ENCODE measurements around the gene CDH4. TPM values are rescaled to one million over a fixed set of nuclear protein-coding genes. Genes with fewer than 3 reads are reported as not detected.

The CDH4 gene
- total RNA-seq, 1 donor from 2014 or later: 0.99 TPM

- no peak for TF ChIP-seq CTCF (IDR thresholded peaks at IDR 0.05)
Measured at GRCh38 chr20:61331543-61331942, 79.5 kb downstream of the CDH4 start.

GRCh38 chr20:61332016-61332975 is 80.2 kb downstream of the CDH4 start:
- Mint-ChIP-seq H3K4me3 (ENCODE audit: unreplicated experiment) (no peak overlapping the region), H3K27me3 (ENCODE audit: low read depth) (peaks cover 4% of the 10 kb centered on the region), H3K4me1 (ENCODE audit: low read depth) (no peaks in the 10 kb centered on the region), H3K36me3 (ENCODE audit: low read depth) (no peaks in the 10 kb centered on the region), H3K9me3 (ENCODE audit: low read depth) (no peaks in the 10 kb centered on the region), H3K27ac (ENCODE audit: unreplicated experiment) (no peak overlapping the region)
- TF ChIP-seq CTCF (IDR thresholded peaks at IDR 0.05): no peak
- DNase-seq (ENCODE audit: low spot score): peak; percentile 58

More at GRCh38 chr20:61331543-61331942, 79.5 kb downstream of the CDH4 start:
- H3K9me3 Mint-ChIP-seq (ENCODE audit: low read depth): no peaks in the 10 kb centered on the region
- peaks cover 4% of the 10 kb centered on the region for H3K27me3 Mint-ChIP-seq (ENCODE audit: low read depth)
- H3K36me3 Mint-ChIP-seq (ENCODE audit: low read depth): no peaks in the 10 kb centered on the region
- peak; percentile 98 for DNase-seq (ENCODE audit: low spot score)
- H3K27ac Mint-ChIP-seq (ENCODE audit: unreplicated experiment): no peak overlapping the region
- H3K4me1 Mint-ChIP-seq (ENCODE audit: low read depth): no peaks in the 10 kb centered on the region
- H3K4me3 Mint-ChIP-seq (ENCODE audit: unreplicated experiment): no peak overlapping the region

GRCh38 chr20:61333484-61334108 is 81.5 kb downstream of the CDH4 start:
- no peak overlapping the region for H3K27ac Mint-ChIP-seq (ENCODE audit: unreplicated experiment)
- no peaks in the 10 kb centered on the region for H3K4me1 Mint-ChIP-seq (ENCODE audit: low read depth)
- H3K9me3 Mint-ChIP-seq (ENCODE audit: low read depth): no peaks in the 10 kb centered on the region
- H3K36me3 Mint-ChIP-seq (ENCODE audit: low read depth): no peaks in the 10 kb centered on the region
- H3K4me3 Mint-ChIP-seq (ENCODE audit: unreplicated experiment): no peak overlapping the region
- TF ChIP-seq CTCF (IDR thresholded peaks at IDR 0.05): no peak
- peak; percentile 51 for DNase-seq (ENCODE audit: low spot score)
- peaks cover 6% of the 10 kb centered on the region for H3K27me3 Mint-ChIP-seq (ENCODE audit: low read depth)

DNA sequence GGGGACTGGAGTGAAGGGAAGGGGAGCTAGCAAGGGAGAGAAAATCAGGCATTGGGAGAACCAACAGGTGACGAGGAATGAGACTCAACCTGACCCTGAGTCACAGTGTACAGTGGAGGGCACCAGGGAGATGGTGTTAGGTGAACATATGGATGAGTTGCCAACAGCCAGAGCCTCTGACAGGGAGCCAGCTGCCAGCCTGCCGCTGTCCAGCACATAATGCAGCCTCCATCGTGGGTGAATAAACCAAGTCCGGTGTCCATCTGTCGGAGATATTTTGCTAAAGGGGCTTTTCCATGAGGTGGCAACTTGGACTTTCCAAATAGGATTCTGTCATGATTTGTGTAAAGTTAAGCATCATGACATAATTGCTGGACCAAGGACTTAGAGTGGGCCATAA is 88.1 kb downstream of the CDH4 start:
- H3K27ac Mint-ChIP-seq (ENCODE audit: unreplicated experiment): no peak overlapping the region
- H3K4me1 Mint-ChIP-seq (ENCODE audit: low read depth): no peaks in the 10 kb centered on the region
- no peak overlapping the region for H3K4me3 Mint-ChIP-seq (ENCODE audit: unreplicated experiment)
- no peaks in the 10 kb centered on the region for H3K9me3 Mint-ChIP-seq (ENCODE audit: low read depth)
- peaks cover 8% of the 10 kb centered on the region for H3K27me3 Mint-ChIP-seq (ENCODE audit: low read depth)
- TF ChIP-seq CTCF (IDR thresholded peaks at IDR 0.05): no peak
- H3K36me3 Mint-ChIP-seq (ENCODE audit: low read depth): no peaks in the 10 kb centered on the region
- peak; percentile 27 for DNase-seq (ENCODE audit: low spot score)

GRCh38 chr20:61341605-61342004 is 89.5 kb downstream of the CDH4 start:
- Mint-ChIP-seq H3K36me3 (ENCODE audit: low read depth) (no peaks in the 10 kb centered on the region), H3K27ac (ENCODE audit: unreplicated experiment) (no peak overlapping the region), H3K27me3 (ENCODE audit: low read depth) (peaks cover 13% of the 10 kb centered on the region), H3K4me3 (ENCODE audit: unreplicated experiment) (no peak overlapping the region), H3K9me3 (ENCODE audit: low read depth) (no peaks in the 10 kb centered on the region), H3K4me1 (ENCODE audit: low read depth) (no peaks in the 10 kb centered on the region)
- DNase-seq (ENCODE audit: low spot score): no peak
- no peak for TF ChIP-seq CTCF (IDR thresholded peaks at IDR 0.05)
